ENCODE measurements around the gene DMBX1. TPM values are rescaled to one million over a fixed set of nuclear protein-coding genes. Genes with fewer than 3 reads are reported as not detected.

The DMBX1 gene
- total RNA-seq, 3 donors from 2014 or later: not detected

DNA sequence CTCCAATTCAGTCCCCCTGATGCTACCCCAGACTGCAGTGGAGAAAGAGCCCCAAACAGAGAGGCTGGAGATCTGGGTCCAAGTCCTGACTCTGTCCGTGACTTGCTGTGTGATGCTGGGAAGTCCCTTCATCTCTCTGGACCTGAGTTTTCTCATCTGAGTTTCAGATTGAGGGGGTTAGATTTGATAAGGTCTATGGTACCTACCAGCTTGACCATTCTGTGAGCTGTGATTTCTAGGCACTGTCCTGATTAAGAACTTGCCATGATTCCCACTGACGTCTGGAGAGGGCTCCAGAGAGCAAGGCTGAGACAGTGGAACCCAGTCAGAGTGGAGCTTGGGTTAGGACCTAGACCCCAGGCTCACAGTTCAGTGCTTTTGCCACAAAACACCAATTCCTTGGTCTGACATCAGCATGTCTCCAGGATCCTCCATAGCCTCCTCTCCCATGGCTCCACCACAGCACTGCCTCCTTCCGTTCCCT, 43.8 kb upstream of the DMBX1 start:
- TF ChIP-seq POLR2AphosphoS5 (IDR thresholded peaks at IDR 0.05): no peak
- no peak for TF ChIP-seq POLR2A (IDR thresholded peaks at IDR 0.05)
- TF ChIP-seq, protein P1, sequence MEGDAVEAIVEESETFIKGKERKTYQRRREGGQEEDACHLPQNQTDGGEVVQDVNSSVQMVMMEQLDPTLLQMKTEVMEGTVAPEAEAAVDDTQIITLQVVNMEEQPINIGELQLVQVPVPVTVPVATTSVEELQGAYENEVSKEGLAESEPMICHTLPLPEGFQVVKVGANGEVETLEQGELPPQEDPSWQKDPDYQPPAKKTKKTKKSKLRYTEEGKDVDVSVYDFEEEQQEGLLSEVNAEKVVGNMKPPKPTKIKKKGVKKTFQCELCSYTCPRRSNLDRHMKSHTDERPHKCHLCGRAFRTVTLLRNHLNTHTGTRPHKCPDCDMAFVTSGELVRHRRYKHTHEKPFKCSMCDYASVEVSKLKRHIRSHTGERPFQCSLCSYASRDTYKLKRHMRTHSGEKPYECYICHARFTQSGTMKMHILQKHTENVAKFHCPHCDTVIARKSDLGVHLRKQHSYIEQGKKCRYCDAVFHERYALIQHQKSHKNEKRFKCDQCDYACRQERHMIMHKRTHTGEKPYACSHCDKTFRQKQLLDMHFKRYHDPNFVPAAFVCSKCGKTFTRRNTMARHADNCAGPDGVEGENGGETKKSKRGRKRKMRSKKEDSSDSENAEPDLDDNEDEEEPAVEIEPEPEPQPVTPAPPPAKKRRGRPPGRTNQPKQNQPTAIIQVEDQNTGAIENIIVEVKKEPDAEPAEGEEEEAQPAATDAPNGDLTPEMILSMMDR (IDR thresholded peaks at IDR 0.05): no peak
- Histone ChIP-seq H3K4me3 (no peak overlapping the region), H3K27me3 (peaks cover 0 to 18% of the 10 kb centered on the region in 2 donors), H3K36me3 (no peaks in the 10 kb centered on the region), H3K4me1 (no peaks in the 10 kb centered on the region), H3K27ac (no peak overlapping the region), H3K9me3 (no peaks in the 10 kb centered on the region)
- DNase-seq (ENCODE audit: low spot score in 2 of 2): no peak
- intact Hi-C loops (cut with DNase I; ENCODE audit: low total_unique reads): no loop called here

DNA sequence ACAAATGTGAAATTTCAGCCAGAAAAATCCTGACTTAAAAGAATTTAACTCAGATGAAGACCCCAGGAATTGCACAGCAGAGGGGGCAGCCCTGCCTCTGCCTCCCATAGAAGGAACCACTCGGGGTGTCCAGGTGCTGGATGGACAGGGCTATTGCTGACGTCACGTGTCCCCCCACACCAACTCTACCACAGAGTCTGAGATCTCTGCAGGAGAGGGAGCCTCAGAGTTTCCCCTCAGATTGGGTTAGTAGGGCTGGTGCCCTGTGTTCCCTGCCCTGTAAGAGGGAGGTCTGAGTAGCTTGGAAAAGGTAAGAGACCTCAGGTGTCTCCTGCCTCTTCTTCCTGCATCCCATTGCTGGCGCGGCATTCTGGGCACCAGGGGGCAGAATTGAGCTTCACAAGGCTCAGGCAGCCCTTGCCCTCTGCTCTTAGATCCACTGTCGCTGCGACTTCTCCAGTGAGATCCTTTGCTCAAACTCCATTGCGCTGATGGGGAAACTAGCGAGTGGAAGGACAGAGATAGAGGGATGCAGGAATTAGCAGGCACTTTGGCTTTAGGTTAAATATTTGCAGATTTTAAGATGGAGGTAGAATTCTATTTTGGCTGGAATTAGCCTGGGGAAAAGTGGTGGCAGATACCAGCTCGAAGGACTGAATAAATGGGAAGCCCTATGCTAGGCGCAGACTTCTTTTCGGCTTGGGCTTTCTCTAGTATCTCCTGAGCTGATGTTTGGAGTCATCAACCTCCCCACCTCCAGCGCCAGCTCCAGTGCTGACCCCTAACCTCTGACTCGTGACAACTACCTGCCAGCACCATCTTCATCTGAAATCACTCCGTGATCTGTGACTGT, 42.8 kb upstream of the DMBX1 start:
- Histone ChIP-seq H3K4me1 (no peaks in the 10 kb centered on the region), H3K36me3 (no peaks in the 10 kb centered on the region), H3K4me3 (no peak overlapping the region), H3K27ac (no peak overlapping the region), H3K27me3 (peaks cover 0 to 18% of the 10 kb centered on the region in 2 donors), H3K9me3 (no peaks in the 10 kb centered on the region)
- TF ChIP-seq, protein P1 (IDR thresholded peaks at IDR 0.05): peak; percentile 32 to 77 (median 68)
- no peak for TF ChIP-seq POLR2A (IDR thresholded peaks at IDR 0.05)
- DNase-seq (ENCODE audit: low spot score in 2 of 2): peak; percentile 67 to 82
- intact Hi-C loops (cut with DNase I; ENCODE audit: low total_unique reads): loop anchor here (1.0 kb wide), 1 partner anchor 23 kb away; no protein-coding TSS in a partner anchor

DNA sequence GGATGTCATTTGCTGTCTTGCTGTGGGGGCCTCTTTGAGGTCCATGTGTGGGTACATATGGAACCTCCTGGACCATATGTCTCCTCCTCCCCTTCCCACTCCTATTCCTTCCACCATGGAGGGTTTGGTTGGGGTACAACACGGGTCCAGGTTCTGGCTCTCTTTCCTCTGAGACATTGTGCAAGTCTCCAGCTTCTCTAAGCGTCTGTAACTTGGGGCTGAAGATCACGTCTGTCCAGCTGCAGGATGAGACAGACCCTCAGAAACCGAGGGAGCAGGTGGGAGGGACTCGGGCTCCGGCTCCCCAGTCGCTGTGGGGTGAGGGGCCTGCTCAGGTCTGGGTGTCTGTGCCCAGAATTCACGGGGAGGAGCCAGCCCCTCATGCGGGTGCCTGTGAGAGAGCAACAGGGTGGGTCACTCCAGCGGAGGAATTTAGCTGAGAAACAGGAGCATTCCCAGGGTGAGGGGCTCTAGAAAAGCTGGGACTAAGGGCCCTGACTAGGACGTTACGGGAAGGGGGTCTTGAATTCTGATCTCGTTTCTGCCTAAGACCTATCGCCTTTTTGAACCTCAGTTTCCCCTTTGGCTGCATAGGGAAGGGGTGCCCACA, 42.0 kb upstream of the DMBX1 start:
- intact Hi-C loops (cut with DNase I; ENCODE audit: low total_unique reads): loop anchor here (1.0 kb wide), 1 partner anchor 23 kb away; no protein-coding TSS in a partner anchor
- peaks cover 0 to 18% of the 10 kb centered on the region in 2 donors for H3K27me3 ChIP-seq
- TF ChIP-seq POLR2A (IDR thresholded peaks at IDR 0.05) (no peak), POLR2AphosphoS5 (IDR thresholded peaks at IDR 0.05) (no peak)
- TF ChIP-seq, protein P1 (IDR thresholded peaks at IDR 0.05): no peak
- peak overlapping the region; percentile 36 to 63 (median 39) for H3K4me3 ChIP-seq
- no peak for DNase-seq (ENCODE audit: low spot score in 2 of 2)
- no peaks in the 10 kb centered on the region for H3K4me1 ChIP-seq
- H3K9me3 ChIP-seq: no peaks in the 10 kb centered on the region
- H3K27ac ChIP-seq: no peak overlapping the region
- no peaks in the 10 kb centered on the region for H3K36me3 ChIP-seq

DNA sequence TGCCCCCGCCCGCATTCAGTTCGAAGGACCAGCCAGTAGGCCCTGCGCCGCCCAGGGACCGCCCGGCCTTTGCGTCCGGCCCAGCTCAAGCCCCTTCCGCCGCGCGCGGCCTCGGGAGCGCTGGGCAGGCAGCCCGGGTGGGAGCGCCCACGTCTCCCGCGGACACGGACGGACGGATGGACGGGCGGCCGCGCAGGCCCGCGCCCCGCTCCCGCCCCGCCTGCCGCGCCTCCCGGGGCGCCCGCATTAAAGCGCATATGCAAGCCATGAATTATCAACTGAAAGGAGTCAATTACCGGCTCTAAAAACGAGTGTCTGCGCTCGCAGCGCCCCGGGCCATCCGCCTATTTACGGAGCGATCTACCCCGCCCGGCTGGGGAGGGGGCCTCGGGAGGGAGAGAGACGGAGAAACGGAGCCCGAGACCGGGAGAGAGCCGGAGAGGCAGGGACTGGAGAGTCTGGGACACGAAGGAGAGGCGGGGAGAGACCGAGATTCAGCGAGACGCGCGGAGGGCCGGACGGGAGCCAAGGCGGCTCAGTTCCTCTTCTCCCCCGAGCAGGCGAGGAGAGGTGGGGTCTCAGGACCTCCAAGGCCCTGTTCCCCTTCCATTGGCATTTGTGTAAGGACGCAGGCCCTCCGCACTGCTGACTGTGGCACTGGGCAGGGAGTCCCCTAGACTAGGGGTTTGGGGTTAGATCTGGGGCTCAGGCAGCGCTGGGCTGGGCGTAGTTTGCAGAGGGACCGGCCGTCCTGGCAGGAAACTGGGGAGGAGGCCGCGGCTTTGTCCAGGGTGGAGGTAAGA, 41.3 kb upstream of the DMBX1 start:
- Histone ChIP-seq H3K9me3 (no peaks in the 10 kb centered on the region), H3K27ac (no peak overlapping the region), H3K36me3 (no peaks in the 10 kb centered on the region), H3K4me1 (no peaks in the 10 kb centered on the region), H3K27me3 (peaks cover 0 to 18% of the 10 kb centered on the region in 2 donors), H3K4me3 (peak overlapping the region; percentile 36 to 63 (median 39))
- TF ChIP-seq, protein P1 (IDR thresholded peaks at IDR 0.05): no peak
- TF ChIP-seq POLR2A (IDR thresholded peaks at IDR 0.05): no peak
- TF ChIP-seq POLR2AphosphoS5 (IDR thresholded peaks at IDR 0.05): no peak
- DNase-seq (ENCODE audit: low spot score in 2 of 2): no peak
- intact Hi-C loops (cut with DNase I; ENCODE audit: low total_unique reads): no loop called here
